HEK293 (cell line): ENCODE data around the gene BBS10.

Experiments used
- BCL11A ChIP-seq: fragments of 450-650 bp; formaldehyde crosslinking; IDR thresholded peaks from 2 replicates; pipeline ENCODE4 v1.5.1; 2016; ENCODE audit warnings: low read depth, missing biosample characterization, missing genetic modification characterization
- BCL11B ChIP-seq: fragments of 450-650 bp; formaldehyde crosslinking; IDR thresholded peaks from 2 replicates; pipeline ENCODE4 v1.5.1; 2016; ENCODE audit warnings: low read depth, missing biosample characterization, missing genetic modification characterization
- EGR2 ChIP-seq: fragments of 450-650 bp; formaldehyde crosslinking; IDR thresholded peaks from 2 replicates; pipeline ENCODE4 v1.5.1; 2016; ENCODE audit warnings: low read depth, missing biosample characterization, missing genetic modification characterization
- GLI4 ChIP-seq: fragments of 450-650 bp; formaldehyde crosslinking; IDR thresholded peaks from 2 replicates; pipeline ENCODE4 v1.5.1; 2016; ENCODE audit warnings: missing biosample characterization, missing genetic modification characterization
- GLIS1 ChIP-seq: fragments of 450-650 bp; formaldehyde crosslinking; IDR thresholded peaks from 2 replicates; pipeline ENCODE4 v1.5.1; 2016; ENCODE audit warnings: missing biosample characterization, missing genetic modification characterization
- HOXA7 ChIP-seq: sonication (generic); formaldehyde crosslinking; IDR thresholded peaks from 2 replicates; pipeline ENCODE4 v1.8.1; 2022; ENCODE audit warnings: missing genetic modification reagents, borderline replicate concordance
- KLF16 ChIP-seq: fragments of 450-650 bp; formaldehyde crosslinking; IDR thresholded peaks from 2 replicates; pipeline ENCODE4 v1.5.1; 2017; ENCODE audit warnings: missing biosample characterization, missing genetic modification characterization
- OSR2 ChIP-seq: fragments of 450-650 bp; formaldehyde crosslinking; IDR thresholded peaks from 2 replicates; pipeline ENCODE4 v1.5.1; 2016; ENCODE audit warnings: missing biosample characterization, missing genetic modification characterization
- REPIN1 ChIP-seq: fragments of 450-650 bp; formaldehyde crosslinking; IDR thresholded peaks from 2 replicates; pipeline ENCODE4 v1.5.1; 2017; ENCODE audit warnings: missing biosample characterization, missing genetic modification characterization, low read depth
- SP3 ChIP-seq: fragments of 450-650 bp; formaldehyde crosslinking; IDR thresholded peaks from 2 replicates; pipeline ENCODE4 v1.5.1; 2016; ENCODE audit warnings: missing biosample characterization, missing genetic modification characterization
- SP7 ChIP-seq: fragments of 450-650 bp; formaldehyde crosslinking; IDR thresholded peaks from 2 replicates; pipeline ENCODE4 v1.5.1; 2016; ENCODE audit warnings: missing biosample characterization, missing genetic modification characterization
- YY1 ChIP-seq: fragments of 450-650 bp; formaldehyde crosslinking; IDR thresholded peaks from 2 replicates; pipeline ENCODE4 v1.5.1; 2018; ENCODE audit warnings: missing biosample characterization, missing genetic modification characterization
- ZBTB17 ChIP-seq: fragments of 450-650 bp; formaldehyde crosslinking; IDR thresholded peaks from 2 replicates; pipeline ENCODE4 v1.5.1; 2016; ENCODE audit warnings: missing biosample characterization, missing genetic modification characterization
- ZEB2 ChIP-seq: fragments of 450-650 bp; formaldehyde crosslinking; IDR thresholded peaks from 2 replicates; pipeline ENCODE4 v1.5.1; 2016; ENCODE audit warnings: missing biosample characterization, missing genetic modification characterization
- ZFP37 ChIP-seq: fragments of 450-650 bp; formaldehyde crosslinking; IDR thresholded peaks from 2 replicates; pipeline ENCODE4 v1.5.1; 2016; ENCODE audit warnings: missing biosample characterization, missing genetic modification characterization
- ZFP41 ChIP-seq: fragments of 450-650 bp; formaldehyde crosslinking; IDR thresholded peaks from 2 replicates; pipeline ENCODE4 v1.5.1; 2016; ENCODE audit warnings: missing biosample characterization, missing genetic modification characterization, borderline replicate concordance
- ZNF16 ChIP-seq: fragments of 450-650 bp; formaldehyde crosslinking; IDR thresholded peaks from 2 replicates; pipeline ENCODE4 v1.5.1; 2016; ENCODE audit warnings: low read depth, missing biosample characterization, missing genetic modification characterization
- ZNF214 ChIP-seq: fragments of 450-650 bp; formaldehyde crosslinking; IDR thresholded peaks from 2 replicates; pipeline ENCODE4 v1.5.1; 2017; ENCODE audit warnings: missing biosample characterization, mild to moderate bottlenecking, missing genetic modification characterization, borderline replicate concordance
- ZNF266 ChIP-seq: fragments of 450-650 bp; formaldehyde crosslinking; IDR thresholded peaks from 2 replicates; pipeline ENCODE4 v1.5.1; 2016; ENCODE audit warnings: missing biosample characterization, missing genetic modification characterization, low read depth
- ZNF324 ChIP-seq: fragments of 450-650 bp; formaldehyde crosslinking; IDR thresholded peaks from 2 replicates; pipeline ENCODE4 v1.5.1; 2016; ENCODE audit warnings: missing biosample characterization, missing genetic modification characterization
- ZNF37A ChIP-seq: fragments of 450-650 bp; IDR thresholded peaks from 2 replicates; pipeline ENCODE4 v1.5.1; 2018; ENCODE audit warnings: missing biosample characterization, missing genetic modification characterization
- ZNF404 ChIP-seq: fragments of 450-650 bp; formaldehyde crosslinking; IDR thresholded peaks from 2 replicates; pipeline ENCODE4 v1.5.1; 2017; ENCODE audit warnings: missing biosample characterization, missing genetic modification characterization
- ZNF426 ChIP-seq: fragments of 450-650 bp; formaldehyde crosslinking; IDR thresholded peaks from 2 replicates; pipeline ENCODE4 v1.5.1; 2017; ENCODE audit warnings: missing biosample characterization, missing genetic modification characterization, mild to moderate bottlenecking, inconsistent platforms, moderate library complexity
- ZNF561 ChIP-seq: fragments of 450-650 bp; IDR thresholded peaks from 2 replicates; pipeline ENCODE4 v1.5.1; 2018; ENCODE audit warnings: missing biosample characterization, missing genetic modification characterization, borderline replicate concordance
- ZNF585B ChIP-seq: fragments of 450-650 bp; formaldehyde crosslinking; IDR thresholded peaks from 2 replicates; pipeline ENCODE4 v1.5.1; 2016; ENCODE audit warnings: missing biosample characterization, missing genetic modification characterization
- ZNF600 ChIP-seq: fragments of 450-650 bp; formaldehyde crosslinking; IDR thresholded peaks from 2 replicates; pipeline ENCODE4 v1.5.1; 2016; ENCODE audit warnings: missing biosample characterization, missing genetic modification characterization
- ZNF654 ChIP-seq: fragments of 450-650 bp; formaldehyde crosslinking; IDR thresholded peaks from 2 replicates; pipeline ENCODE4 v1.5.1; 2016; ENCODE audit warnings: low read depth, missing biosample characterization, missing genetic modification characterization
- ZSCAN16 ChIP-seq: fragments of 450-650 bp; formaldehyde crosslinking; IDR thresholded peaks from 2 replicates; pipeline ENCODE4 v1.5.1; 2016; ENCODE audit warnings: missing biosample characterization, missing genetic modification characterization
- ZSCAN23 ChIP-seq: fragments of 450-650 bp; formaldehyde crosslinking; IDR thresholded peaks from 2 replicates; pipeline ENCODE4 v1.5.1; 2016; ENCODE audit warnings: missing biosample characterization, missing genetic modification characterization
- ZSCAN30 ChIP-seq: fragments of 450-650 bp; IDR thresholded peaks from 2 replicates; pipeline ENCODE4 v1.5.1; 2018; ENCODE audit warnings: missing biosample characterization, mild to moderate bottlenecking, missing genetic modification characterization, moderate library complexity
- ZXDB ChIP-seq: fragments of 450-650 bp; formaldehyde crosslinking; IDR thresholded peaks from 2 replicates; pipeline ENCODE4 v1.5.1; 2016; ENCODE audit warnings: missing biosample characterization, missing genetic modification characterization
- TF ChIP-seq, protein P1 (sequence below): fragments of 450-650 bp; formaldehyde crosslinking; IDR thresholded peaks from 2 replicates; pipeline ENCODE4 v1.5.1; 2016; ENCODE audit warnings: missing biosample characterization, missing genetic modification characterization
- TF ChIP-seq, protein P2 (sequence below): fragments of 450-650 bp; formaldehyde crosslinking; IDR thresholded peaks from 2 replicates; pipeline ENCODE4 v1.5.1; 2016; ENCODE audit warnings: missing biosample characterization, missing genetic modification characterization
- TF ChIP-seq, protein P3 (sequence below): fragments of 450-650 bp; formaldehyde crosslinking; IDR thresholded peaks from 2 replicates; pipeline ENCODE4 v1.5.1; 2016; ENCODE audit warnings: missing biosample characterization, missing genetic modification characterization
- TF ChIP-seq, protein P4 (sequence below): fragments of 450-650 bp; IDR thresholded peaks from 2 replicates; pipeline ENCODE4 v1.5.1; 2018; ENCODE audit warnings: missing biosample characterization, mild to moderate bottlenecking, missing genetic modification characterization

Gene BBS10

DNA sequence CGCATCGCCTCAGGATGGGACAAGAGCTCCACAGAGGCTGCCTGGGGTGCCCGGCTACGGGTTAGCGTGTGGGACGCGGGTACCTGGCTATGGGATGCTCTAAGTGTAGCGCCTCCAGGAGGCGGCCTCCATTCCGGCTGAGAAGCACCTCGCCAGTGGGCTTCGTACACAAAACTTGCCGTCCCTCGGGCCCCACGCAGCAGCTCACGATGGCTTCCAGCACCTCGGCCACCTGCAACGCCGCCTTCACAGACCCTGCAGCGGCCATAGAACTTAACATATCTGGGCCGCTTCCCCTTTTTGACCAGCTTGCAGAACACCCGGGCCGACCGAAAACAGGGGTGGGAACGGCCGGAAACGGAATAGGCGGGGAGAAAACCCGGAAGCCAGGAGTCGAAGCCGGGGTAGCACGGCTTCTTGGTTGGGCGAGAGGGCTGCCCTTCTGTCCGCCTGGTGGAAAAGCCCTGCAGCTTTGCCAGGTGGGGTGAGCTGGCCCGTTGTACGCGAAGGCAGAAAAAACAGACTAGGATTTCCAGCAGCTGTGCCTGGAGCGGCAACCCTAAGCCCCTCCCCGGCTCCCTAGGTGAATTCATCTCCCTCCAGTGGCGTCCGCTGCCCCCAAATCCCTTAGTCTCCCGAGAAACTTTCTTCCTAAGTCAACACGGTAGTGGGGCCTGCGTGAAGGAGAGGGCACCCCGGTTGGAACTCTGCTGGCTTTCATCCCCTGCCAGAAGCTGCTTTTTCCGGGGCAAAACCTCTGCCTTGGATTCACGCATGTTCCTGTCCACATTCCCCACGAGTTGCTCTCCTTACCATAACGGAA lies at the start of gene BBS10 (continued):
- TF ChIP-seq ZNF654, result no peak; the same call in 1 of the 2 replicates
- peak; percentile 93 for TF ChIP-seq ZSCAN16 (tag by site-specific recombination)
- TF ChIP-seq KLF16 (tag by site-specific recombination), result 0 out of 2 replicates have a peak, but pooled peaks have one; percentile 45
- TF ChIP-seq GLIS1, result 0 out of 2 replicates have a peak, but pooled peaks have one; percentile 25
- no peak for TF ChIP-seq ZNF214 (tag by site-specific recombination)
- peak; percentile 22; the same call in 1 of the 2 replicates for TF ChIP-seq ZNF324 (tag by site-specific recombination)
- no peak for TF ChIP-seq REPIN1 (tag by site-specific recombination)
- TF ChIP-seq ZXDB, result peak; percentile 90
- no peak for TF ChIP-seq ZNF16 (tag by site-specific recombination)
- no peak for TF ChIP-seq ZNF37A (tag by site-specific recombination)
- no peak for TF ChIP-seq ZNF266 (tag by site-specific recombination)
- peak; percentile 55 for TF ChIP-seq ZBTB17 (tag by site-specific recombination)
- TF ChIP-seq ZFP37, result peak; percentile 80
- no peak for TF ChIP-seq ZNF404 (tag by site-specific recombination)
- peak; percentile 71 for TF ChIP-seq YY1 (tag by site-specific recombination)
- TF ChIP-seq SP3 (tag by site-specific recombination), result peak; percentile 61
- no peak for TF ChIP-seq ZSCAN23 (tag by site-specific recombination)
- TF ChIP-seq, protein P1, sequence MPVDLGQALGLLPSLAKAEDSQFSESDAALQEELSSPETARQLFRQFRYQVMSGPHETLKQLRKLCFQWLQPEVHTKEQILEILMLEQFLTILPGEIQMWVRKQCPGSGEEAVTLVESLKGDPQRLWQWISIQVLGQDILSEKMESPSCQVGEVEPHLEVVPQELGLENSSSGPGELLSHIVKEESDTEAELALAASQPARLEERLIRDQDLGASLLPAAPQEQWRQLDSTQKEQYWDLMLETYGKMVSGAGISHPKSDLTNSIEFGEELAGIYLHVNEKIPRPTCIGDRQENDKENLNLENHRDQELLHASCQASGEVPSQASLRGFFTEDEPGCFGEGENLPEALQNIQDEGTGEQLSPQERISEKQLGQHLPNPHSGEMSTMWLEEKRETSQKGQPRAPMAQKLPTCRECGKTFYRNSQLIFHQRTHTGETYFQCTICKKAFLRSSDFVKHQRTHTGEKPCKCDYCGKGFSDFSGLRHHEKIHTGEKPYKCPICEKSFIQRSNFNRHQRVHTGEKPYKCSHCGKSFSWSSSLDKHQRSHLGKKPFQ (tag by site-specific recombination), result 0 out of 2 replicates have a peak, but pooled peaks have one; percentile 16
- TF ChIP-seq ZSCAN30 (tag by site-specific recombination), result peak; percentile 90
- peak; percentile 96 for TF ChIP-seq ZNF561
- peak; percentile 100 for TF ChIP-seq ZNF600 (tag by site-specific recombination)
- no peak for TF ChIP-seq ZNF585B (tag by site-specific recombination)
- no peak for TF ChIP-seq OSR2 (tag by site-specific recombination)
- TF ChIP-seq, protein P2, sequence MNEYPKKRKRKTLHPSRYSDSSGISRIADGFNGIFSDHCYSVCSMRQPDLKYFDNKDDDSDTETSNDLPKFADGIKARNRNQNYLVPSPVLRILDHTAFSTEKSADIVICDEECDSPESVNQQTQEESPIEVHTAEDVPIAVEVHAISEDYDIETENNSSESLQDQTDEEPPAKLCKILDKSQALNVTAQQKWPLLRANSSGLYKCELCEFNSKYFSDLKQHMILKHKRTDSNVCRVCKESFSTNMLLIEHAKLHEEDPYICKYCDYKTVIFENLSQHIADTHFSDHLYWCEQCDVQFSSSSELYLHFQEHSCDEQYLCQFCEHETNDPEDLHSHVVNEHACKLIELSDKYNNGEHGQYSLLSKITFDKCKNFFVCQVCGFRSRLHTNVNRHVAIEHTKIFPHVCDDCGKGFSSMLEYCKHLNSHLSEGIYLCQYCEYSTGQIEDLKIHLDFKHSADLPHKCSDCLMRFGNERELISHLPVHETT (tag by site-specific recombination), result 0 out of 2 replicates have a peak, but pooled peaks have one; percentile 40
- TF ChIP-seq ZFP41 (tag by site-specific recombination), result no peak
- TF ChIP-seq EGR2, result peak; percentile 39; the same call in 1 of the 2 replicates
- peak; percentile 66 for TF ChIP-seq SP7 (tag by site-specific recombination)
- TF ChIP-seq BCL11A (tag by site-specific recombination), result no peak
- TF ChIP-seq ZEB2 (tag by site-specific recombination), result peak; percentile 51; the same call in 1 of the 2 replicates
- no peak for TF ChIP-seq HOXA7 (CRISPR knock-in tag)
- TF ChIP-seq, protein P3, sequence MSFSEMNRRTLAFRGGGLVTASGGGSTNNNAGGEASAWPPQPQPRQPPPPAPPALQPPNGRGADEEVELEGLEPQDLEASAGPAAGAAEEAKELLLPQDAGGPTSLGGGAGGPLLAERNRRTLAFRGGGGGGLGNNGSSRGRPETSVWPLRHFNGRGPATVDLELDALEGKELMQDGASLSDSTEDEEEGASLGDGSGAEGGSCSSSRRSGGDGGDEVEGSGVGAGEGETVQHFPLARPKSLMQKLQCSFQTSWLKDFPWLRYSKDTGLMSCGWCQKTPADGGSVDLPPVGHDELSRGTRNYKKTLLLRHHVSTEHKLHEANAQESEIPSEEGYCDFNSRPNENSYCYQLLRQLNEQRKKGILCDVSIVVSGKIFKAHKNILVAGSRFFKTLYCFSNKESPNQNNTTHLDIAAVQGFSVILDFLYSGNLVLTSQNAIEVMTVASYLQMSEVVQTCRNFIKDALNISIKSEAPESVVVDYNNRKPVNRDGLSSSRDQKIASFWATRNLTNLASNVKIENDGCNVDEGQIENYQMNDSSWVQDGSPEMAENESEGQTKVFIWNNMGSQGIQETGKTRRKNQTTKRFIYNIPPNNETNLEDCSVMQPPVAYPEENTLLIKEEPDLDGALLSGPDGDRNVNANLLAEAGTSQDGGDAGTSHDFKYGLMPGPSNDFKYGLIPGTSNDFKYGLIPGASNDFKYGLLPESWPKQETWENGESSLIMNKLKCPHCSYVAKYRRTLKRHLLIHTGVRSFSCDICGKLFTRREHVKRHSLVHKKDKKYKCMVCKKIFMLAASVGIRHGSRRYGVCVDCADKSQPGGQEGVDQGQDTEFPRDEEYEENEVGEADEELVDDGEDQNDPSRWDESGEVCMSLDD (tag by site-specific recombination), result peak; percentile 65; the same call in 1 of the 2 replicates
- no peak for TF ChIP-seq ZNF426 (tag by site-specific recombination)
- TF ChIP-seq BCL11B (tag by site-specific recombination), result no peak
- no peak for TF ChIP-seq GLI4 (tag by site-specific recombination)
- TF ChIP-seq, protein P4, sequence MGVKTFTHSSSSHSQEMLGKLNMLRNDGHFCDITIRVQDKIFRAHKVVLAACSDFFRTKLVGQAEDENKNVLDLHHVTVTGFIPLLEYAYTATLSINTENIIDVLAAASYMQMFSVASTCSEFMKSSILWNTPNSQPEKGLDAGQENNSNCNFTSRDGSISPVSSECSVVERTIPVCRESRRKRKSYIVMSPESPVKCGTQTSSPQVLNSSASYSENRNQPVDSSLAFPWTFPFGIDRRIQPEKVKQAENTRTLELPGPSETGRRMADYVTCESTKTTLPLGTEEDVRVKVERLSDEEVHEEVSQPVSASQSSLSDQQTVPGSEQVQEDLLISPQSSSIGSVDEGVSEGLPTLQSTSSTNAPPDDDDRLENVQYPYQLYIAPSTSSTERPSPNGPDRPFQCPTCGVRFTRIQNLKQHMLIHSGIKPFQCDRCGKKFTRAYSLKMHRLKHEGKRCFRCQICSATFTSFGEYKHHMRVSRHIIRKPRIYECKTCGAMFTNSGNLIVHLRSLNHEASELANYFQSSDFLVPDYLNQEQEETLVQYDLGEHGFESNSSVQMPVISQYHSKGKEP (tag by site-specific recombination), result no peak
